Measurements from ENCODE around the gene SAMD3.
A peak's percentile ranks its signal among the peaks of the same experiment; 100 is the strongest.
"Not testable (repeated sequence)": the region's sequence is repeated elsewhere in the genome, so short reads cannot be mapped to it uniquely, and the experiment has no call there.

The SAMD3 gene

GRCh38 chr6:130239755-130240154, 17.0 kb upstream of the SAMD3 start:
- no peak for DNase-seq (ENCODE audit: low read depth)
- no peak overlapping the region for H3K4me3 ChIP-seq (ENCODE audit: low read depth, low read length)
- TF ChIP-seq MAX (IDR thresholded peaks at IDR 0.05; ENCODE audit: low read depth, low read length) (no peak), CTCF (IDR thresholded peaks at IDR 0.05; ENCODE audit: low read depth, low read length) (no peak), POLR2A (IDR thresholded peaks at IDR 0.05; ENCODE audit: extremely low read depth, insufficient read length) (no peak), MYC (IDR thresholded peaks at IDR 0.05; ENCODE audit: low read depth, low read length) (no peak)

GRCh38 chr6:130233330-130233729, 10.6 kb upstream of the SAMD3 start:
- DNase-seq (ENCODE audit: low read depth): no peak
- no peak for TF ChIP-seq CTCF (IDR thresholded peaks at IDR 0.05; ENCODE audit: low read depth, low read length)
- TF ChIP-seq POLR2A (IDR thresholded peaks at IDR 0.05; ENCODE audit: extremely low read depth, insufficient read length): no peak
- TF ChIP-seq MYC (IDR thresholded peaks at IDR 0.05; ENCODE audit: low read depth, low read length): no peak
- no peak for TF ChIP-seq MAX (IDR thresholded peaks at IDR 0.05; ENCODE audit: low read depth, low read length)
- H3K4me3 ChIP-seq (ENCODE audit: low read depth, low read length): no peak overlapping the region

- not testable (repeated sequence) for DNase-seq (ENCODE audit: low read depth); H3K4me3 ChIP-seq (ENCODE audit: low read depth, low read length)
These were observed 7.8 kb upstream of the SAMD3 start for GRCh38 chr6:130230531-130230930.

- H3K4me3 ChIP-seq (ENCODE audit: low read depth, low read length): no peak overlapping the region
- TF ChIP-seq POLR2A (IDR thresholded peaks at IDR 0.05; ENCODE audit: extremely low read depth, insufficient read length): no peak
- TF ChIP-seq MAX (IDR thresholded peaks at IDR 0.05; ENCODE audit: low read depth, low read length): no peak
- no peak for TF ChIP-seq MYC (IDR thresholded peaks at IDR 0.05; ENCODE audit: low read depth, low read length)
- TF ChIP-seq CTCF (IDR thresholded peaks at IDR 0.05; ENCODE audit: low read depth, low read length): no peak
- no peak for DNase-seq (ENCODE audit: low read depth)
These were observed 6.9 kb upstream of the SAMD3 start for GRCh38 chr6:130229645-130230044.

- peak; percentile 30 for DNase-seq (ENCODE audit: low read depth)
- no peak overlapping the region for H3K4me3 ChIP-seq (ENCODE audit: low read depth, low read length)
- TF ChIP-seq CTCF (IDR thresholded peaks at IDR 0.05; ENCODE audit: low read depth, low read length) (peak; percentile 12), POLR2A (IDR thresholded peaks at IDR 0.05; ENCODE audit: extremely low read depth, insufficient read length) (no peak), MYC (IDR thresholded peaks at IDR 0.05; ENCODE audit: low read depth, low read length) (no peak)
These were observed 757 bp upstream of the SAMD3 start for GRCh38 chr6:130223508-130223907.

- no peak overlapping the region for H3K4me3 ChIP-seq (ENCODE audit: low read depth, low read length)
- no peak for DNase-seq (ENCODE audit: low read depth)
- TF ChIP-seq CTCF (IDR thresholded peaks at IDR 0.05; ENCODE audit: low read depth, low read length) (no peak), MAX (IDR thresholded peaks at IDR 0.05; ENCODE audit: low read depth, low read length) (no peak), POLR2A (IDR thresholded peaks at IDR 0.05; ENCODE audit: extremely low read depth, insufficient read length) (no peak), MYC (IDR thresholded peaks at IDR 0.05; ENCODE audit: low read depth, low read length) (no peak)
These were observed 4.6 kb downstream of the SAMD3 start for GRCh38 chr6:130218134-130218533.

Data from NB4 (cell line).